Mesendoderm (in vitro differentiated cells): ENCODE data around the gene CCDC148.

Source experiments
- DNase-seq: peaks from one replicate; pipeline ENCODE4 v3.0.0; 2013
- H2AK5ac ChIP-seq: 2 replicates; pipeline ENCODE4 v1.6.1; 2013; ENCODE audit warnings: low read length, inconsistent platforms
- H2BK120ac ChIP-seq: 2 replicates; pipeline ENCODE4 v1.6.1; 2013; ENCODE audit warnings: low read depth, mild to moderate bottlenecking, low read length, moderate library complexity, mixed read lengths
- H2BK15ac ChIP-seq: replicated peaks from 2 replicates; pipeline ENCODE4 v1.6.1; 2013; ENCODE audit warnings: low read depth, mild to moderate bottlenecking, moderate library complexity
- H2BK5ac ChIP-seq: 2 replicates; pipeline ENCODE4 v1.6.1; 2013; ENCODE audit warnings: low read length, inconsistent platforms
- H3K18ac ChIP-seq: 2 replicates; pipeline ENCODE4 v1.6.1; 2013; ENCODE audit warnings: mild to moderate bottlenecking, low read length, mixed read lengths
- H3K23ac ChIP-seq: one replicate; pipeline ENCODE4 v1.6.1; 2013; ENCODE audit warnings: low read length
- H3K27ac ChIP-seq: 2 replicates; pipeline ENCODE4 v1.5.1; 2013; ENCODE audit warnings: low read depth, mild to moderate bottlenecking, inconsistent platforms, low read length, moderate library complexity
- H3K27me3 ChIP-seq: 2 replicates; pipeline ENCODE4 v1.6.1; 2013; ENCODE audit warnings: low read length, control low read depth, mild to moderate bottlenecking, inconsistent platforms; ENCODE audit not compliant: insufficient read depth, poor library complexity
- H3K36me3 ChIP-seq: 2 replicates; pipeline ENCODE4 v1.6.1; 2013; ENCODE audit warnings: low read length, inconsistent platforms; ENCODE audit not compliant: control insufficient read depth, insufficient read depth
- H3K4ac ChIP-seq: one replicate; pipeline ENCODE4 v1.6.1; 2013; ENCODE audit warnings: low read depth, mild to moderate bottlenecking, low read length, moderate library complexity
- H3K4me1 ChIP-seq: 2 replicates; pipeline ENCODE4 v1.6.1; 2013; ENCODE audit warnings: low read depth, low read length, inconsistent platforms; ENCODE audit not compliant: control insufficient read depth
- H3K4me2 ChIP-seq: 2 replicates; pipeline ENCODE4 v1.6.1; 2013; ENCODE audit warnings: low read length
- H3K4me3 ChIP-seq: 2 replicates; pipeline ENCODE4 v1.5.1; 2013; ENCODE audit warnings: mild to moderate bottlenecking, low read length
- H3K56ac ChIP-seq: one replicate; pipeline ENCODE4 v1.6.1; 2013; ENCODE audit warnings: low read length
- H3K79me1 ChIP-seq: 2 replicates; pipeline ENCODE4 v1.6.1; 2013; ENCODE audit warnings: low read length, inconsistent platforms
- H3K79me2 ChIP-seq: 2 replicates; pipeline ENCODE4 v1.6.1; 2013; ENCODE audit warnings: mild to moderate bottlenecking, low read length; ENCODE audit not compliant: control insufficient read depth, insufficient read depth
- H3K9ac ChIP-seq: 2 replicates; pipeline ENCODE4 v1.6.1; 2013; ENCODE audit warnings: low read length, inconsistent platforms
- H4K5ac ChIP-seq: one replicate; pipeline ENCODE4 v1.6.1; 2013; ENCODE audit warnings: low read length
- H4K8ac ChIP-seq: one replicate; pipeline ENCODE4 v1.6.1; 2013; ENCODE audit warnings: low read depth, mild to moderate bottlenecking, control low read depth, low read length, moderate library complexity
- WGBS: extraction: QIAGEN DNeasy Blood & Tissue Kit; methylation state at CpG from one replicate; pipeline ENCODE4 v1.1.7; 2013; ENCODE audit warnings: low lambda C conversion rate, missing lambda C conversion rate; ENCODE audit not compliant: insufficient coverage; ENCODE audit errors: extremely low coverage; 5-methylcytosine and 5-hydroxymethylcytosine counted together

The CCDC148 gene

GRCh38 chr2:158184556-158185343, 271.8 kb downstream of the CCDC148 start:
- no peak overlapping the region for H2AK5ac ChIP-seq
- H3K79me1 ChIP-seq, result no peaks in the 10 kb centered on the region
- DNase-seq, result no peak
- no peaks in the 10 kb centered on the region for H3K27me3 ChIP-seq
- H2BK120ac ChIP-seq, result no peak overlapping the region
- no peak overlapping the region for H3K4ac ChIP-seq
- H2BK5ac ChIP-seq, result no peak overlapping the region
- H4K8ac ChIP-seq, result no peak overlapping the region
- no peak overlapping the region for H3K4me3 ChIP-seq
- H3K27ac ChIP-seq, result no peak overlapping the region
- H3K56ac ChIP-seq, result no peak overlapping the region
- no peak overlapping the region for H3K9ac ChIP-seq
- no peak overlapping the region for H4K5ac ChIP-seq
- H3K4me2 ChIP-seq, result no peak overlapping the region
- WGBS, result no CpG with 5 or more reads among the region's 3 CpGs
- no peak overlapping the region for H2BK15ac ChIP-seq
- H3K36me3 ChIP-seq, result no peaks in the 10 kb centered on the region
- H3K23ac ChIP-seq, result no peak overlapping the region
- no peaks in the 10 kb centered on the region for H3K79me2 ChIP-seq
- no peak overlapping the region for H3K18ac ChIP-seq
- no peaks in the 10 kb centered on the region for H3K4me1 ChIP-seq

- Histone ChIP-seq H3K56ac (no peak overlapping the region), H3K4me1 (no peaks in the 10 kb centered on the region), H3K79me1 (no peaks in the 10 kb centered on the region), H3K4me2 (no peak overlapping the region), H3K27me3 (no peaks in the 10 kb centered on the region), H3K79me2 (no peaks in the 10 kb centered on the region), H2BK15ac (no peak overlapping the region), H4K5ac (no peak overlapping the region), H2BK120ac (no peak overlapping the region), H3K27ac (no peak overlapping the region), H3K36me3 (no peaks in the 10 kb centered on the region), H3K4me3 (no peak overlapping the region), H3K23ac (no peak overlapping the region), H3K4ac (no peak overlapping the region), H4K8ac (no peak overlapping the region), H2BK5ac (no peak overlapping the region), H3K18ac (no peak overlapping the region), H3K9ac (no peak overlapping the region), H2AK5ac (no peak overlapping the region)
- no CpG with 5 or more reads among the region's 1 CpG for WGBS
- no peak for DNase-seq
Observed at GRCh38 chr2:158184001-158184400, 272.6 kb downstream of the CCDC148 start.

GRCh38 chr2:158182676-158183295, 273.8 kb downstream of the CCDC148 start:
- WGBS, result no CpG with 5 or more reads among the region's 3 CpGs
- Histone ChIP-seq H3K4me3 (no peak overlapping the region), H4K5ac (no peak overlapping the region), H4K8ac (no peak overlapping the region), H2BK5ac (no peak overlapping the region), H3K79me2 (no peaks in the 10 kb centered on the region), H3K4ac (no peak overlapping the region), H3K9ac (no peak overlapping the region), H3K18ac (no peak overlapping the region), H3K27me3 (no peaks in the 10 kb centered on the region), H3K27ac (no peak overlapping the region), H3K79me1 (no peaks in the 10 kb centered on the region), H3K4me2 (no peak overlapping the region), H3K36me3 (no peaks in the 10 kb centered on the region), H3K56ac (no peak overlapping the region), H2BK15ac (no peak overlapping the region), H2BK120ac (no peak overlapping the region), H2AK5ac (no peak overlapping the region), H3K4me1 (no peaks in the 10 kb centered on the region), H3K23ac (no peak overlapping the region)
- no peak for DNase-seq

GRCh38 chr2:158181171-158181570, 275.4 kb downstream of the CCDC148 start:
- no peaks in the 10 kb centered on the region for H3K79me2 ChIP-seq
- no peak overlapping the region for H3K4me3 ChIP-seq
- H3K56ac ChIP-seq, result no peak overlapping the region
- H3K4me2 ChIP-seq, result no peak overlapping the region
- H2BK15ac ChIP-seq, result no peak overlapping the region
- WGBS, result no CpG with 5 or more reads among the region's 2 CpGs
- no peak overlapping the region for H4K8ac ChIP-seq
- H3K27me3 ChIP-seq, result no peaks in the 10 kb centered on the region
- H2BK5ac ChIP-seq, result no peak overlapping the region
- H3K4ac ChIP-seq, result no peak overlapping the region
- no peak overlapping the region for H3K18ac ChIP-seq
- no peak overlapping the region for H3K27ac ChIP-seq
- no peak overlapping the region for H3K23ac ChIP-seq
- H3K9ac ChIP-seq, result no peak overlapping the region
- H3K4me1 ChIP-seq, result no peaks in the 10 kb centered on the region
- H3K79me1 ChIP-seq, result no peaks in the 10 kb centered on the region
- H4K5ac ChIP-seq, result no peak overlapping the region
- no peak overlapping the region for H2AK5ac ChIP-seq
- DNase-seq, result no peak
- no peak overlapping the region for H2BK120ac ChIP-seq
- no peaks in the 10 kb centered on the region for H3K36me3 ChIP-seq

- no peak overlapping the region for H2AK5ac ChIP-seq
- no CpG with 5 or more reads among the region's 2 CpGs for WGBS
- DNase-seq, result no peak
- H3K4me1 ChIP-seq, result no peaks in the 10 kb centered on the region
- H2BK5ac ChIP-seq, result no peak overlapping the region
- H2BK15ac ChIP-seq, result no peak overlapping the region
- no peaks in the 10 kb centered on the region for H3K79me1 ChIP-seq
- no peak overlapping the region for H3K56ac ChIP-seq
- H3K4me2 ChIP-seq, result no peak overlapping the region
- H3K18ac ChIP-seq, result no peak overlapping the region
- H3K79me2 ChIP-seq, result no peaks in the 10 kb centered on the region
- H4K5ac ChIP-seq, result no peak overlapping the region
- H3K27ac ChIP-seq, result no peak overlapping the region
- no peak overlapping the region for H4K8ac ChIP-seq
- no peaks in the 10 kb centered on the region for H3K27me3 ChIP-seq
- no peak overlapping the region for H2BK120ac ChIP-seq
- H3K36me3 ChIP-seq, result no peaks in the 10 kb centered on the region
- H3K4me3 ChIP-seq, result no peak overlapping the region
- H3K23ac ChIP-seq, result no peak overlapping the region
- no peak overlapping the region for H3K4ac ChIP-seq
- no peak overlapping the region for H3K9ac ChIP-seq
Observed at GRCh38 chr2:158179660-158180059, 276.9 kb downstream of the CCDC148 start.
